Activated CD8-positive, alpha-beta T cell treated with anti-CD3 and anti-CD28 coated beads for 36 hours (primary cell): ENCODE measurements around the gene BMERB1. TPM values are rescaled to one million over a fixed set of nuclear protein-coding genes. Genes with fewer than 3 reads are reported as not detected.

Experiments
- ATAC-seq: fragments of 200-7000 bp; cut with Tn5 transposase; one replicate; pipeline ENCODE4 v1.10.0; 2021; ENCODE audit warnings: mild to moderate bottlenecking, moderate library complexity
- CTCF ChIA-PET: fragments of 350-600 bp; sonication (Branson Sonifier 250); formaldehyde crosslinking; loops from one replicate; lab custom pipeline; 2021; ENCODE audit warnings: antibody characterized with exemption; lab: Charles Lee
- POLR2A ChIA-PET: fragments of 350-600 bp; sonication (Branson Sonifier 250); formaldehyde crosslinking; loops from one replicate; lab custom pipeline; 2021; ENCODE audit warnings: antibody characterized with exemption; lab: Charles Lee
- DNase-seq: peaks from one replicate; pipeline ENCODE4 v3.0.0-alpha.2; 2020
- H3K27ac Mint-ChIP-seq: one replicate; pipeline ENCODE4 v1.8.0; 2021; ENCODE audit warnings: mild to moderate bottlenecking, mixed read lengths
- H3K27me3 Mint-ChIP-seq: one replicate; pipeline ENCODE4 v1.8.0; 2021; ENCODE audit warnings: mixed read lengths
- H3K36me3 Mint-ChIP-seq: one replicate; pipeline ENCODE4 v1.8.0; 2021; ENCODE audit warnings: low read depth, mixed read lengths
- H3K4me1 Mint-ChIP-seq: one replicate; pipeline ENCODE4 v1.8.0; 2021; ENCODE audit warnings: low read depth, mixed read lengths
- H3K4me3 Mint-ChIP-seq: one replicate; pipeline ENCODE4 v1.8.0; 2021; ENCODE audit warnings: mild to moderate bottlenecking, moderate library complexity, mixed read lengths
- H3K9me3 Mint-ChIP-seq: one replicate; pipeline ENCODE4 v1.8.0; 2021; ENCODE audit warnings: mixed read lengths
- CTCF ChIP-seq: fragments of 200-600 bp; IDR thresholded peaks from one replicate; pipeline ENCODE4 v1.8.0; 2022; ENCODE audit warnings: antibody characterized with exemption, mild to moderate bottlenecking
- intact Hi-C: fragments of 100-400 bp; cut with micrococcal nuclease; formaldehyde crosslinking; loops from one replicate; pipeline ENCODE4 v1.10.0; 2022
- total RNA-seq, 2 experiments: library from RNA; stranded (reverse); gene quantifications; one replicate each; pipeline ENCODE4 v1.2.3, GENCODE V29; 2021

BMERB1 gene
- total RNA-seq, 2 experiments from 2014 or later = 14.0 to 14.1 TPM

DNA sequence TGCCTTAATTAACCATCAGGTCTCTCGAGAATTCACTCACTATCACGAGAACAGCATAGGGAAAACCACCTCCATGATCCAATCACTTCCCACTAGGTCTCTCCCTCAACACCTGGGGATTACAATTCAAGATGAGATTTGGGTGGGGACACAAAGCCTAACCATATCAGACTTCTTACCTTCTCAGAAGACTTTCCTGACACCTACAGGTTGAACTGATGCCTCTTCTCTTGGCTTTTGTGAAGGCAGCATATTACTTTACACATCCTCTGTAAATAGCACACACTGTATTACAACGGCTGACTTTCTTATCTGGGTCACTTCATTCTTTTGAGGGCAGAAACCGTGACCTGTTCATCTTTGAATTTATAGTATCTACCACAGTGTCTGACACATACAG, 23.6 kb downstream of the BMERB1 start:
- Mint-ChIP-seq H3K27ac (no peak overlapping the region), H3K27me3 (peaks cover 5% of the 10 kb centered on the region)
- POLR2A ChIA-PET = no interaction called here

DNA sequence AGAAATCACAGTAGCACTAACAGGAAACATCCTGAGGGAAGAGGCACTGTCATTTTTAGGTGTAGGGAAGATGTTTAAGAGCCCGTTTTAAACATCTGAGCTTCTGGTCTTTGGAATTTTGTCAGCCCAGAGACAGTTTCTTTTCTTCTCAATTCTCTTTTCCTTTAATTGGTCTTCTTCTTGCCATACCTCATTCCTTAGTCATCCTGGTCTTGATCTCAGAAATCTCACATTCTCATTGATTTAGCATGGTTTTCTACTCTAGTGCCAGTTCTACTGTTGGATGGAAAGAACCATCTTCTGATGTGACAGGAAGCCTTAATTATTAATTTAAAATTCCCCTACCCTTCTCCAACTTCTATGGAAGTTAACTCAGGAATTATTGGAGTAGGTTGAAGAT, 25.4 kb downstream of the BMERB1 start:
- no peak for ATAC-seq

More for the DNA sequence above, 23.6 kb downstream of the BMERB1 start:
- intact Hi-C loops = no loop called here
- no peaks in the 10 kb centered on the region for H3K36me3 Mint-ChIP-seq
- H3K4me3 Mint-ChIP-seq = no peak overlapping the region
- no peaks in the 10 kb centered on the region for H3K4me1 Mint-ChIP-seq
- no peak for TF ChIP-seq CTCF
- no peak for ATAC-seq
- no peak for DNase-seq
- CTCF ChIA-PET = interaction anchor here (1.1 kb wide), 1 partner anchor 8 kb away, joined by 4 read pairs; no protein-coding TSS in a partner anchor
- H3K9me3 Mint-ChIP-seq = no peaks in the 10 kb centered on the region

DNA sequence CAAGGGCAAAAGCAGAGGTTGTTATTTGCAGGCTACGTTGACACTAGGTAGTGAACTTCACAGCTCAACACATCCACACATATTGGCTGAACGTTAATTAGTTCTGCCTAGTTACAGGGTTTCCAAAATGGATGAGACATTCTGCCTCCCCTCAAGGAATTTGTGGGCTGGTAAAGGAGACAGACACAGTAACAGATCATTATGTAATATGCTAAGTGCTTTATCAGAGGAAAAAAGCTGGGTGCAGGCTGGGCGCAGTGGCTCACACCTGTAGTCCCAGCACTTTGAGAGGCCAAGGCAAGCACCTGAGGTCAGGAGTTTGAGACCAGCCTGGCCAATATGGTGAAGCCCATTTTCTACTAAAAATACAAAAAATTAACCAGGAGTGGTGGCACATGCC, 26.2 kb downstream of the BMERB1 start:
- ATAC-seq (no peak), DNase-seq (no peak)
- Mint-ChIP-seq H3K9me3 (no peaks in the 10 kb centered on the region), H3K27ac (no peak overlapping the region), H3K27me3 (peaks cover 2% of the 10 kb centered on the region), H3K4me1 (no peaks in the 10 kb centered on the region), H3K36me3 (no peaks in the 10 kb centered on the region), H3K4me3 (no peak overlapping the region)
- intact Hi-C loops = no loop called here
- CTCF ChIA-PET = no interaction called here
- POLR2A ChIA-PET = no interaction called here
- no peak for TF ChIP-seq CTCF

More for the DNA sequence above, 25.4 kb downstream of the BMERB1 start:
- H3K4me1 Mint-ChIP-seq = no peaks in the 10 kb centered on the region
- ChIA-PET POLR2A (no interaction called here), CTCF (no interaction called here)
- intact Hi-C loops = no loop called here
- H3K4me3 Mint-ChIP-seq = no peak overlapping the region
- no peaks in the 10 kb centered on the region for H3K9me3 Mint-ChIP-seq
- no peak overlapping the region for H3K27ac Mint-ChIP-seq
- DNase-seq = no peak
- no peaks in the 10 kb centered on the region for H3K36me3 Mint-ChIP-seq
- TF ChIP-seq CTCF = no peak
- H3K27me3 Mint-ChIP-seq = peaks cover 2% of the 10 kb centered on the region

GRCh38 chr16:15461376-15461775, 27.0 kb downstream of the BMERB1 start:
- ChIA-PET CTCF (no interaction called here), POLR2A (no interaction called here)
- no peak for ATAC-seq
- Mint-ChIP-seq H3K9me3 (no peaks in the 10 kb centered on the region), H3K27ac (no peak overlapping the region), H3K4me1 (no peaks in the 10 kb centered on the region), H3K4me3 (no peak overlapping the region), H3K27me3 (peaks cover 2% of the 10 kb centered on the region), H3K36me3 (no peaks in the 10 kb centered on the region)
- TF ChIP-seq CTCF = no peak
- no peak for DNase-seq
- intact Hi-C loops = no loop called here

- Mint-ChIP-seq H3K27ac (no peak overlapping the region), H3K4me3 (no peak overlapping the region), H3K4me1 (no peaks in the 10 kb centered on the region), H3K27me3 (no peaks in the 10 kb centered on the region), H3K36me3 (no peaks in the 10 kb centered on the region), H3K9me3 (peaks cover 4% of the 10 kb centered on the region)
- DNase-seq (no peak), ATAC-seq (no peak)
- ChIA-PET CTCF (no interaction called here), POLR2A (no interaction called here)
- intact Hi-C loops = no loop called here
- TF ChIP-seq CTCF = no peak
These were observed 30.2 kb downstream of the BMERB1 start for GRCh38 chr16:15464401-15465186.
